Activated CD4-positive, alpha-beta T cell treated with anti-CD3 and anti-CD28 coated beads, Interleukin-2, amount 50 U/mL, for 1 hour (primary cell): ENCODE results near the gene FPR3.

Experiments
- DNase-seq: peaks from one replicate; pipeline ENCODE4 v3.0.0-alpha.2; 2020

FPR3 gene

GRCh38 chr19:51807925-51808324 lies 13.0 kb downstream of the FPR3 start:
- no peak for DNase-seq

GRCh38 chr19:51808333-51808986 lies 13.5 kb downstream of the FPR3 start:
- DNase-seq: no peak

GRCh38 chr19:51809787-51810186 lies 14.8 kb downstream of the FPR3 start:
- no peak for DNase-seq

GRCh38 chr19:51810223-51810622 lies 15.3 kb downstream of the FPR3 start:
- no peak for DNase-seq

GRCh38 chr19:51811344-51811743 lies 16.4 kb downstream of the FPR3 start:
- DNase-seq: no peak

- DNase-seq: no peak
Observed at GRCh38 chr19:51815043-51815442, 20.1 kb downstream of the FPR3 start.

GRCh38 chr19:51816711-51817110 lies 21.8 kb downstream of the FPR3 start:
- DNase-seq: no peak

- DNase-seq: no peak
Observed at GRCh38 chr19:51820011-51820410, 25.1 kb downstream of the FPR3 start.

- no peak for DNase-seq
Observed at GRCh38 chr19:51820831-51821446, 26.0 kb downstream of the FPR3 start.

- no peak for DNase-seq
Observed at GRCh38 chr19:51821456-51821855, 26.5 kb downstream of the FPR3 start.

- no peak for DNase-seq
Observed at GRCh38 chr19:51821921-51822320, 27.0 kb downstream of the FPR3 start.

GRCh38 chr19:51822325-51822724 lies 27.4 kb downstream of the FPR3 start:
- no peak for DNase-seq

GRCh38 chr19:51822946-51823345 lies 28.0 kb downstream of the FPR3 start:
- no peak for DNase-seq

- no peak for DNase-seq
Observed at GRCh38 chr19:51824281-51825005, 29.5 kb downstream of the FPR3 start.

GRCh38 chr19:51830274-51830673 lies 35.3 kb downstream of the FPR3 start:
- DNase-seq: no peak

GRCh38 chr19:51837145-51837544 lies 42.2 kb downstream of the FPR3 start:
- no peak for DNase-seq

- DNase-seq: no peak
Observed at GRCh38 chr19:51861870-51862622, 67.1 kb downstream of the FPR3 start.

GRCh38 chr19:51873097-51873496 lies 78.1 kb downstream of the FPR3 start:
- DNase-seq: no peak
